ENCODE data around the gene COQ10A.

GRCh38 chr12:56282030-56282429, 15.3 kb downstream of the COQ10A start:
- TF ChIP-seq CTCF (conservative IDR thresholded peaks at IDR 0.05 in 1 of 2, IDR thresholded peaks at IDR 0.05 in 1 of 2; ENCODE audit: low read depth in 1 of 2, low read length in 2 of 2) (no peak), EZH2 (IDR thresholded peaks at IDR 0.05; ENCODE audit: low read length, missing control alignments) (no peak)
